ENCODE measurements around the gene DTNA. TPM values are rescaled to one million over a fixed set of nuclear protein-coding genes. Genes with fewer than 3 reads are reported as not detected.

Gene DTNA
- total RNA-seq, 1 experiment from 2014 or later, result 9.6 TPM

GRCh38 chr18:34936772-34937171, 226.7 kb downstream of the DTNA start:
- Histone ChIP-seq H3K9me2 (ENCODE audit: insufficient read depth) (no peaks in the 10 kb centered on the region), H3K27me3 (ENCODE audit: insufficient read depth, low read length) (no peaks in the 10 kb centered on the region), H3K4me2 (ENCODE audit: low read length) (no peak overlapping the region), H3K4me1 (ENCODE audit: control insufficient read depth in 1 of 2, insufficient read depth in 2 of 2, low read length in 2 of 2) (no peaks in the 10 kb centered on the region), H3K9me3 (ENCODE audit: control insufficient read depth in 1 of 2, insufficient read depth in 1 of 2, low read depth in 1 of 2, low read length in 2 of 2) (no peaks in the 10 kb centered on the region), H4K20me1 (ENCODE audit: insufficient read depth) (no peaks in the 10 kb centered on the region), H3K9ac (ENCODE audit: low read length) (no peak overlapping the region), H3K79me2 (ENCODE audit: insufficient read depth, low read length) (no peaks in the 10 kb centered on the region), H3K27ac (ENCODE audit: low read depth, low read length) (no peak overlapping the region), H3K36me3 (ENCODE audit: control insufficient read depth in 1 of 2, insufficient read depth in 2 of 2, low read length in 2 of 2) (no peaks in the 10 kb centered on the region), H2AFZ (ENCODE audit: low read depth, low read length, poor library complexity, severe bottlenecking) (no peak overlapping the region), H3K4me3 (replicated peaks in 1 of 2; ENCODE audit: low read depth in 1 of 2, low read length in 2 of 2) (no peak overlapping the region)
- intact Hi-C loops (cut with micrococcal nuclease), result no loop called here
- BruUV-seq (replicated peaks), result no TSS peak
- DNase-seq (ENCODE audit: low read depth, low spot score) (no peak), ATAC-seq (no peak)
- CTCF ChIA-PET, result no interaction called here
- TF ChIP-seq POLR2AphosphoS5 (IDR thresholded peaks at IDR 0.05; ENCODE audit: low read depth, low read length) (no peak), ZBTB33 (IDR thresholded peaks at IDR 0.05; ENCODE audit: extremely low read depth, insufficient replicate concordance, low read length) (no peak), CEBPB (IDR thresholded peaks at IDR 0.05; ENCODE audit: low read depth) (no peak), POLR2A (IDR thresholded peaks at IDR 0.05; ENCODE audit: borderline replicate concordance, extremely low read depth, insufficient read depth, insufficient read length) (no peak), ZFX (IDR thresholded peaks at IDR 0.05) (no peak), EGR1 (IDR thresholded peaks at IDR 0.05; ENCODE audit: low read depth) (no peak), FOSL1 (IDR thresholded peaks at IDR 0.05; ENCODE audit: low read depth) (no peak), SIN3A (IDR thresholded peaks at IDR 0.05; ENCODE audit: low read depth) (no peak), YY1 (IDR thresholded peaks at IDR 0.05; ENCODE audit: extremely low read depth, insufficient replicate concordance, low read depth, low read length) (no peak), ZNF274 (IDR thresholded peaks at IDR 0.05; ENCODE audit: low read depth, low read length) (no peak), ELF1 (IDR thresholded peaks at IDR 0.05; ENCODE audit: borderline replicate concordance, low read depth) (no peak), RAD21 (IDR thresholded peaks at IDR 0.05; ENCODE audit: low read depth) (no peak), REST (IDR thresholded peaks at IDR 0.05; ENCODE audit: low read depth) (no peak), TCF7L2 (IDR thresholded peaks at IDR 0.05; ENCODE audit: borderline replicate concordance, extremely low read depth, insufficient read depth, insufficient read length) (no peak), CTCF (IDR thresholded peaks at IDR 0.05 in 2 of 3, conservative IDR thresholded peaks at IDR 0.05 in 1 of 3; ENCODE audit: borderline replicate concordance in 1 of 3, insufficient read depth in 1 of 3, low read depth in 2 of 3, low read length in 2 of 3) (no peak), SP1 (IDR thresholded peaks at IDR 0.05; ENCODE audit: low read depth) (no peak)
- RAD21 ChIA-PET (ENCODE audit: low non-redundant PET in 1 of 2, low total read pairs in 2 of 2, uncharacterized antibody in 2 of 2, unreplicated experiment in 2 of 2), result no interaction called here
- POLR2A ChIA-PET, result no interaction called here

Measured in HCT116 (cell line).